Mesenchymal stem cell (in vitro differentiated cells and primary cell): ENCODE measurements around the gene EYA2.
"Not testable (repeated sequence)": the region's sequence is repeated elsewhere in the genome, so short reads cannot be mapped to it uniquely, and the experiment has no call there.

Experiments used
- DNase-seq: peaks from one replicate; pipeline ENCODE4 v3.0.0-alpha.2; 2013
- H2AFZ ChIP-seq: one replicate; pipeline ENCODE4 v1.6.1; 2013; ENCODE audit warnings: low read depth, mild to moderate bottlenecking, control low read depth, inconsistent platforms, low read length, moderate library complexity
- H2AK5ac ChIP-seq: 2 replicates; pipeline ENCODE4 v1.6.1; 2013; ENCODE audit warnings: low read length, moderate library complexity, mild to moderate bottlenecking, inconsistent platforms; ENCODE audit not compliant: severe bottlenecking
- H2BK120ac ChIP-seq: one replicate; pipeline ENCODE4 v1.6.1; 2013; ENCODE audit warnings: low read depth, mild to moderate bottlenecking, inconsistent platforms, low read length, moderate library complexity
- H2BK12ac ChIP-seq, 2 experiments: one replicate each; pipeline ENCODE4 v1.6.1; 2013; ENCODE audit warnings: inconsistent platforms in 2 of 2, low read length in 2 of 2, mild to moderate bottlenecking in 2 of 2, moderate library complexity in 2 of 2, control low read depth in 1 of 2
- H2BK15ac ChIP-seq: one replicate; pipeline ENCODE4 v1.6.1; 2013; ENCODE audit warnings: mild to moderate bottlenecking, low read depth, inconsistent platforms; ENCODE audit not compliant: poor library complexity, severe bottlenecking
- H2BK5ac ChIP-seq: 2 replicates; pipeline ENCODE4 v1.6.1; 2013; ENCODE audit warnings: low read depth, mild to moderate bottlenecking, low read length, control low read depth, inconsistent platforms; ENCODE audit not compliant: poor library complexity, severe bottlenecking
- H3K14ac ChIP-seq, 2 experiments: one replicate each; pipeline ENCODE4 v1.6.1; 2013; ENCODE audit warnings: inconsistent platforms in 2 of 2, low read length in 2 of 2, control low read depth in 1 of 2, mild to moderate bottlenecking in 1 of 2, moderate library complexity in 1 of 2
- H3K18ac ChIP-seq, 2 experiments: one replicate each; pipeline ENCODE4 v1.6.1; 2013; ENCODE audit warnings: inconsistent platforms in 2 of 2, low read length in 2 of 2, control low read depth in 1 of 2, low read depth in 1 of 2, mild to moderate bottlenecking in 1 of 2
- H3K23ac ChIP-seq, 2 experiments: one replicate each; pipeline ENCODE4 v1.6.1; 2013; ENCODE audit warnings: inconsistent platforms in 2 of 2, low read length in 2 of 2, mild to moderate bottlenecking in 2 of 2, moderate library complexity in 2 of 2, control low read depth in 1 of 2
- H3K27ac ChIP-seq: 2 replicates; pipeline ENCODE4 v1.5.1; 2013; ENCODE audit warnings: mild to moderate bottlenecking, moderate library complexity, low read length, control low read depth, inconsistent platforms; ENCODE audit not compliant: poor library complexity, severe bottlenecking
- H3K27me3 ChIP-seq, 2 experiments: 2 replicates each; pipeline versions ENCODE4 v1.6.1 to v1.7.0; 2013; ENCODE audit warnings: low read length in 2 of 2, mild to moderate bottlenecking in 2 of 2, moderate library complexity in 2 of 2, control low read depth in 1 of 2, inconsistent platforms in 1 of 2; ENCODE audit not compliant: control insufficient read depth in 1 of 2, insufficient read depth in 1 of 2
- H3K36me3 ChIP-seq, 2 experiments: 2 replicates each; pipeline versions ENCODE4 v1.6.1 to v1.7.0; 2013; ENCODE audit warnings: low read length in 2 of 2, control low read depth in 1 of 2, inconsistent platforms in 1 of 2, low read depth in 1 of 2, mild to moderate bottlenecking in 1 of 2; ENCODE audit not compliant: insufficient read depth in 2 of 2, control insufficient read depth in 1 of 2
- H3K4ac ChIP-seq, 2 experiments: one replicate each; pipeline ENCODE4 v1.6.1; 2013; ENCODE audit warnings: inconsistent platforms in 2 of 2, low read length in 2 of 2, mild to moderate bottlenecking in 2 of 2, moderate library complexity in 2 of 2, control low read depth in 1 of 2, low read depth in 1 of 2
- H3K4me1 ChIP-seq: 2 replicates; pipeline ENCODE4 v1.6.1; 2013; ENCODE audit warnings: low read depth, low read length, control low read depth; ENCODE audit not compliant: control insufficient read depth, insufficient read depth
- H3K4me2 ChIP-seq: 2 replicates; pipeline ENCODE4 v1.6.1; 2013; ENCODE audit warnings: low read length, mild to moderate bottlenecking, inconsistent platforms; ENCODE audit not compliant: poor library complexity, severe bottlenecking
- H3K4me3 ChIP-seq, 2 experiments: 2 replicates each; pipeline versions ENCODE4 v1.5.1 to v1.7.0; 2013; ENCODE audit warnings: low read length in 2 of 2, mild to moderate bottlenecking in 2 of 2, control low read depth in 1 of 2, low read depth in 1 of 2; ENCODE audit not compliant: insufficient read depth in 1 of 2
- H3K79me1 ChIP-seq: replicated peaks from 2 replicates; pipeline ENCODE4 v1.6.1; 2013; ENCODE audit warnings: mild to moderate bottlenecking, control low read depth, low read length, inconsistent platforms; ENCODE audit not compliant: poor library complexity, severe bottlenecking
- H3K9ac ChIP-seq: 2 replicates; pipeline ENCODE4 v1.7.0; 2013; ENCODE audit warnings: mild to moderate bottlenecking, low read length, moderate library complexity
- H3K9me3 ChIP-seq: 2 replicates; pipeline ENCODE4 v1.7.0; 2013; ENCODE audit warnings: mild to moderate bottlenecking, low read length; ENCODE audit not compliant: control insufficient read depth
- H4K8ac ChIP-seq: one replicate; pipeline ENCODE4 v1.6.1; 2013; ENCODE audit warnings: inconsistent platforms, mild to moderate bottlenecking, low read length, moderate library complexity
- H4K91ac ChIP-seq: one replicate; pipeline ENCODE4 v1.6.1; 2013; ENCODE audit warnings: mild to moderate bottlenecking, low read length, inconsistent platforms
- WGBS: methylation state at CpG from one replicate; pipeline ENCODE4 v1.1.7; 2013; ENCODE audit warnings: mixed read lengths; 5-methylcytosine and 5-hydroxymethylcytosine counted together

Gene EYA2

DNA sequence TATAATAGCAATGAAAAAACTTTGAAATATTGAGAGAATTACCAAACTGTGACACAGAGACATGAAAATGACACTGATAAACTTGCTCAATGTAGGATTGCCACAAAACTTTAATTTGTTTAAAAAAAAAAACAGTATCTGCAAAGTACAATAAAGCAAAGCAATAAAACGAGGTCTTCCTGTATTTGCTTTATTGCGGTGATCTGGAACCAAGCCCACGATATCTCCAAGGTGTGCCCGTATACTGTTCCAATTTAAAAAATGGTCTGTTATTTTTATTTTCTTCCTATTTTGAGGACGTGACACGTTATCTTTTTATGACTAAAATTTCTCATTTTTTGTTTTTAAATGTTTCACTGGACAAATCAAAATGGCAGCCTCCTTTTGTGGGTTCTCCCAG, 25.5 kb downstream of the EYA2 start:
- Histone ChIP-seq H2AFZ (no peak overlapping the region), H4K91ac (no peak overlapping the region), H3K18ac (no peak overlapping the region), H3K79me1 (no peaks in the 10 kb centered on the region), H2AK5ac (no peak overlapping the region), H3K9ac (no peak overlapping the region), H3K23ac (no peak overlapping the region), H2BK12ac (no peak overlapping the region), H3K14ac (no peak overlapping the region), H3K4ac (no peak overlapping the region), H3K36me3 (no peaks in the 10 kb centered on the region), H2BK5ac (no peak overlapping the region), H2BK120ac (no peak overlapping the region), H3K27ac (no peak overlapping the region), H4K8ac (no peak overlapping the region), H3K4me3 (no peak overlapping the region), H3K4me1 (no peaks in the 10 kb centered on the region), H2BK15ac (no peak overlapping the region), H3K4me2 (no peak overlapping the region), H3K9me3 (peaks cover 12% of the 10 kb centered on the region), H3K27me3 (peaks cover 0 to 8% of the 10 kb centered on the region in 2 experiments)
- WGBS = 75% methylated on average over 4 of the region's 6 CpGs
- DNase-seq = no peak

DNA sequence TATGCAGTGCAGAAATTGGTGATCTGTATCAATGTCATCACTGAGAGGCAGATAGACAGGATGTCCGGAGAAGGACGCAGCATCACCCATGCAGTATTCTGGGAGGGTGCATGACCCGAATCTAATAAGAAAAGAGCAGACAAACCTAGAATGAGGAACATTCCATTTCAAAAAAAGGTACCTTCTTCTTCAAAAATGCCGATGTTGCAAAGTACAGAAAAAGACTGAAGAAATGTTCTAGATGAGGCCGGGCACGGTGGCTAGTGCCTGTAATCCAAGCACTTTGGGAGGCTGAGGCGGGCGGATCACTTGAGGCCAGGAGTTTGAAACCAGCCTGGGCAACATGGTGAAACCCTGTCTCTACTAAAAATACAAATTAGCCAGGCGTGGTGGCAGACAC, 28.2 kb downstream of the EYA2 start:
- not testable (repeated sequence) for H3K18ac ChIP-seq, H3K4me1 ChIP-seq, H3K4ac ChIP-seq, H3K23ac ChIP-seq, H2BK15ac ChIP-seq, H2AK5ac ChIP-seq, H4K8ac ChIP-seq, H3K36me3 ChIP-seq, H2BK12ac ChIP-seq, H2AFZ ChIP-seq, H4K91ac ChIP-seq, H3K9ac ChIP-seq, H3K4me2 ChIP-seq, H3K4me3 ChIP-seq, H3K14ac ChIP-seq, H2BK120ac ChIP-seq, H3K27ac ChIP-seq, DNase-seq, H3K79me1 ChIP-seq, H3K27me3 ChIP-seq, H2BK5ac ChIP-seq
- WGBS = 74% methylated on average over 7 of the region's 9 CpGs
- H3K9me3 ChIP-seq = peaks cover 12% of the 10 kb centered on the region

DNA sequence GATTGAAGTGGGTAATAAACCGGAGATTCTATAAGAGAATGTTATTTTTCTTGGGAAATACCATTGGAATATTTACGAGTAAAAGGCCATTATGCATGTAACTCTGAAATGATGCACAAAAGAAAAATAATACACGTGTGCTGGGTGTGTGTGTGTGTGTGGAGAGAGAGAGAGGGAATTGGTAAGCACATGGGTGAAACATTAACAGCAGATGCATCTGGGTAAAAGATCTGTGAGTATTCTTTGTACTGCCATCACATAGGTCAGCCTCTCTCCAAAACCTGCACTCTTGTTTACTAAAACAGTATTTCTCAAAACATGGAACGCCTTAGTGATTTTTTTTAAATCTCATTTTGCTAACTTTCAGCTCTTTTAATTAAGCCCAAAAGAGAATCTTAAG, 28.9 kb downstream of the EYA2 start:
- Histone ChIP-seq H3K79me1 (no peaks in the 10 kb centered on the region), H2BK120ac (no peak overlapping the region), H2BK5ac (no peak overlapping the region), H3K4me3 (no peak overlapping the region), H3K14ac (no peak overlapping the region), H3K4me2 (no peak overlapping the region), H4K8ac (no peak overlapping the region), H2BK12ac (no peak overlapping the region), H2AK5ac (no peak overlapping the region), H3K18ac (no peak overlapping the region), H3K4me1 (no peaks in the 10 kb centered on the region), H2AFZ (no peak overlapping the region), H3K36me3 (no peaks in the 10 kb centered on the region), H3K23ac (no peak overlapping the region), H4K91ac (no peak overlapping the region), H3K4ac (no peak overlapping the region), H3K27me3 (peaks cover 0 to 8% of the 10 kb centered on the region in 2 experiments), H2BK15ac (no peak overlapping the region), H3K9ac (no peak overlapping the region), H3K9me3 (peaks cover 12% of the 10 kb centered on the region), H3K27ac (no peak overlapping the region)
- DNase-seq = no peak
- WGBS = 73% methylated on average over 3 of the region's 4 CpGs

DNA sequence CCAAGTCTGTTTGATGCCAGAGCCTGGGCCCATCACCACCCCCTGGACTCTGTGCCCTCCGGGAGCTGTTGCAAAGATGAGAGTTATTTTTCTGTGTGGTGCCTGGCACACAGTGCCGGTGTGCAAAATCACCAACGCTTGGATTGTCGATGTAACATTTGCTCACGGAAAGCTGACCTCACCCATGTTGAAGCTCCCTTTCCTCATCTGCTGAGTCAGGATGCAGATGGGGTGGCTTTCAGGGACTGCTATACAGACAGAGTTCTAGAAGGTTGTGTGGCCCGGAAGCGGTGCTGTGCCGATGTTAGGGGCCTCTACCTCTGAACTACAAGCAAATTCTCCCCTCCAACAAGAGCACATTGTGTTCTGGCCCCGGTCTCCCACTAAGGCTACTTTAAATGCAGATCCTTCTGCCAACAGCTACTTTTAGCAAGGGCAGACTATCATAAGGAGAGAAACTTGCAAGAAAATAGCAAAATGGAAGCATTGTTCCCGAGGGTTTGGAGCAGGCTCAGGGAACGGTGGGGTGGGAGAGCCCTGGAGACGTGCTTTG, 34.0 kb downstream of the EYA2 start:
- no peak overlapping the region for H2BK5ac ChIP-seq
- H3K9ac ChIP-seq = peak overlapping the region; percentile 66
- no peak overlapping the region for H3K14ac ChIP-seq
- no peak for DNase-seq
- H3K9me3 ChIP-seq = no peaks in the 10 kb centered on the region
- WGBS = 66% methylated on average over 11 of the region's 12 CpGs
- no peak overlapping the region for H3K4ac ChIP-seq
- H2BK12ac ChIP-seq = no peak overlapping the region
- no peak overlapping the region for H3K18ac ChIP-seq
- no peak overlapping the region for H4K91ac ChIP-seq
- no peak overlapping the region for H4K8ac ChIP-seq
- H3K23ac ChIP-seq = no peak overlapping the region
- H3K27ac ChIP-seq = no peak overlapping the region
- peaks cover 0 to 8% of the 10 kb centered on the region in 2 experiments for H3K27me3 ChIP-seq
- H2BK120ac ChIP-seq = no peak overlapping the region
- no peak overlapping the region for H2AFZ ChIP-seq
- no peak overlapping the region for H2AK5ac ChIP-seq
- H3K4me3 ChIP-seq = no peak overlapping the region
- H3K4me1 ChIP-seq = no peaks in the 10 kb centered on the region
- no peak overlapping the region for H2BK15ac ChIP-seq
- no peak overlapping the region for H3K4me2 ChIP-seq
- H3K36me3 ChIP-seq = no peaks in the 10 kb centered on the region
- no peaks in the 10 kb centered on the region for H3K79me1 ChIP-seq
